H1 (cell line): ENCODE results near the gene NOS1AP.

Source experiments
- CTCF ChIP-seq, 3 experiments: IDR thresholded peaks; 1 replicate in 2 of 3; 2 replicates in 1 of 3; pipeline versions ENCODE4 v1.5.1 to v1.6.1; 2011; ENCODE audit warnings: low read length in 3 of 3, mild to moderate bottlenecking in 3 of 3, inconsistent platforms in 2 of 3, low read depth in 1 of 3, moderate library complexity in 1 of 3; ENCODE audit not compliant: insufficient read depth in 1 of 3; ENCODE audit errors: control extremely low read depth in 1 of 3
- EZH2 ChIP-seq: fragments of 200-600 bp; sonication (generic); IDR thresholded peaks from 2 replicates; pipeline ENCODE4 v1.7.1; 2012; ENCODE audit warnings: low read depth, mild to moderate bottlenecking, moderate library complexity, low read length, inconsistent platforms; ENCODE audit not compliant: severe bottlenecking
- POLR2A ChIP-seq, 2 experiments: IDR thresholded peaks; 1 replicate in 1 of 2; 2 replicates in 1 of 2; pipeline ENCODE4 v1.6.1; 2011; ENCODE audit warnings: low read depth in 2 of 2, low read length in 2 of 2, mild to moderate bottlenecking in 2 of 2; ENCODE audit errors: control extremely low read depth in 1 of 2

GRCh38 chr1:162335126-162335525, 265.6 kb downstream of the NOS1AP start:
- TF ChIP-seq CTCF (IDR thresholded peaks at IDR 0.05; ENCODE audit: control extremely low read depth in 1 of 3, insufficient read depth in 1 of 3, low read depth in 1 of 3, low read length in 3 of 3): no peak
- no peak for TF ChIP-seq EZH2
- no peak for TF ChIP-seq POLR2A (IDR thresholded peaks at IDR 0.05; ENCODE audit: control extremely low read depth in 1 of 2, low read depth in 2 of 2, low read length in 2 of 2)
